Brain microvascular endothelial cell (primary cell): Measurements from ENCODE around the gene SLC6A7.

ENCODE experiments used
- DNase-seq: peaks from one replicate; pipeline ENCODE4 v3.0.0-alpha.2; 2020
- H3K27ac ChIP-seq: fragments of 250-450 bp; sonication (Bioruptor Pico); 2 replicates; pipeline ENCODE4 v1.5.1; 2020; ENCODE audit warnings: mild to moderate bottlenecking, moderate library complexity
- H3K27me3 ChIP-seq: fragments of 250-450 bp; sonication (Bioruptor Pico); replicated peaks from 2 replicates; pipeline ENCODE4 v1.5.1; 2020; ENCODE audit warnings: mild to moderate bottlenecking
- H3K36me3 ChIP-seq: fragments of 250-450 bp; sonication (Bioruptor Pico); replicated peaks from 2 replicates; pipeline ENCODE4 v1.5.1; 2020; ENCODE audit warnings: mild to moderate bottlenecking
- H3K4me3 ChIP-seq: 2 replicates; pipeline ENCODE4 v1.5.1; 2011; ENCODE audit warnings: low read depth, mild to moderate bottlenecking, control low read depth, low read length, moderate library complexity
- CTCF ChIP-seq: IDR thresholded peaks from 2 replicates; pipeline ENCODE4 v1.5.1; 2011; ENCODE audit warnings: low read depth, mild to moderate bottlenecking, moderate library complexity, low read length, control low read depth, inconsistent platforms; ENCODE audit errors: missing control alignments
- in situ Hi-C: cut with HindIII; loops from 2 replicates; pipeline ENCODE4 v1.10.0; 2017; ENCODE audit warnings: low sequenced_read_pairs, low pct_ligation_motif_present

Gene SLC6A7

GRCh38 chr5:150172556-150172955 is 17.3 kb upstream of the SLC6A7 start:
- DNase-seq, result no peak
- in situ Hi-C loops, result no loop called here
- no peak for TF ChIP-seq CTCF
- H3K4me3 ChIP-seq, result no peak overlapping the region
- H3K27ac ChIP-seq, result no peak overlapping the region
- no peaks in the 10 kb centered on the region for H3K36me3 ChIP-seq
- H3K27me3 ChIP-seq, result peaks cover 6% of the 10 kb centered on the region

DNA sequence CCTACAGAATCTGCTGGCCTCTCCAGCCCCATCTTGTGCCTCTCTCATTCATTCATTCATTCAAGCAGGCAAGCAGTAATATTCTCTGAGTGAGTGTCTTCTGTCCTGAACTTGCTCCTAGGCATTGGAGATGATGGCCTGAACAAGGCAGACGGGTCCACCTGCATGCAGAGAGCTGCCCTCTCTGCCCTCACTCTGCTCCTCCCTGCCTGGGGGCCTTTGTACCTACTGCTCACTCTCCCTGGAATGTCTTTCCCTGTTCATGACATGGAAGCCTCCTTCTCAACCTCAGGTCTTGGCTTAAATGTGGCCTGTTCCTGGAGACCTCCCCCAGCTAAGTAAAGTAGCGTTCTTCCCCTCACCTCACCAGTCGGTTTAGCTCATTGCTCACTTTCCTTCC is 16.7 kb upstream of the SLC6A7 start:
- peaks cover 6% of the 10 kb centered on the region for H3K27me3 ChIP-seq

GRCh38 chr5:150174285-150174684 is 15.6 kb upstream of the SLC6A7 start:
- no peak overlapping the region for H3K4me3 ChIP-seq
- in situ Hi-C loops, result no loop called here
- DNase-seq, result no peak
- H3K27me3 ChIP-seq, result peaks cover 4% of the 10 kb centered on the region
- no peaks in the 10 kb centered on the region for H3K36me3 ChIP-seq
- TF ChIP-seq CTCF, result no peak
- no peak overlapping the region for H3K27ac ChIP-seq

More for the DNA sequence above, 16.7 kb upstream of the SLC6A7 start:
- no peak overlapping the region for H3K4me3 ChIP-seq
- H3K36me3 ChIP-seq, result no peaks in the 10 kb centered on the region
- H3K27ac ChIP-seq, result no peak overlapping the region
- in situ Hi-C loops, result no loop called here
- no peak for TF ChIP-seq CTCF
- no peak for DNase-seq

- Histone ChIP-seq H3K27ac (no peak overlapping the region), H3K27me3 (no peaks in the 10 kb centered on the region), H3K36me3 (no peaks in the 10 kb centered on the region), H3K4me3 (no peak overlapping the region)
- no peak for TF ChIP-seq CTCF
- in situ Hi-C loops, result no loop called here
- DNase-seq, result no peak
Measured at GRCh38 chr5:150175076-150175475, 14.8 kb upstream of the SLC6A7 start.

DNA sequence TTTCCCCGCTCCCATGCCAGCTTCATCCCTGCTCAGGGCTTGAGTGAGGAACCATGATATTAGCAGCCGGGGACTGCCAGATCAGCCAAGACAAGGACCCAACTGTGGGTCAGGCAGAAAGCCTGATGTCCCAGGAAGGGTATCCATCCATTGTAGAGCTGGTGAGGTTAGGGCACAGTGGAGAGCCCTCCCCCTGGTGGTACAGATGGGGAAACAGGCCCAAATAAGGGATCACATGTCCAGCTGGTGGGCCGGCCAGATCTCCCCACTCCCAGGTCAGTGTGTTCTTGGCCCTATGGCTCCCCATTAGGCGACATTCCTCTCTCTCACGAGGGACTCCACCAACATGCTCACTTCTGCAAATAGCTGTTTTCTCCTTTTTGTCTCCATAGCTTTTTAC is 14.3 kb upstream of the SLC6A7 start:
- no peak overlapping the region for H3K4me3 ChIP-seq
- no peak for DNase-seq
- H3K27ac ChIP-seq, result no peak overlapping the region
- in situ Hi-C loops, result no loop called here
- no peaks in the 10 kb centered on the region for H3K27me3 ChIP-seq
- peak; percentile 84 for TF ChIP-seq CTCF
- H3K36me3 ChIP-seq, result no peaks in the 10 kb centered on the region

GRCh38 chr5:150176745-150177477 is 13.0 kb upstream of the SLC6A7 start:
- in situ Hi-C loops, result no loop called here
- Histone ChIP-seq H3K4me3 (no peak overlapping the region), H3K27ac (no peak overlapping the region), H3K27me3 (no peaks in the 10 kb centered on the region), H3K36me3 (no peaks in the 10 kb centered on the region)
- DNase-seq, result no peak
- no peak for TF ChIP-seq CTCF
